Measurements from ENCODE around the gene C2CD4C. TPM values are rescaled to one million over a fixed set of nuclear protein-coding genes. Genes with fewer than 3 reads are reported as not detected.
"Not testable (repeated sequence)": the region's sequence is repeated elsewhere in the genome, so short reads cannot be mapped to it uniquely, and the experiment has no call there.

C2CD4C gene
- polyA plus RNA-seq, 1 donor, result 1.3 TPM

- DNase-seq, result not testable (repeated sequence)
Measured at GRCh38 chr19:380618-381219, 28.2 kb downstream of the C2CD4C start.

- no peak for DNase-seq
Measured at GRCh38 chr19:379796-380195, 29.2 kb downstream of the C2CD4C start.

GRCh38 chr19:378706-379105, 30.2 kb downstream of the C2CD4C start:
- DNase-seq, result no peak

GRCh38 chr19:377801-378581, 31.0 kb downstream of the C2CD4C start:
- no peak for DNase-seq

GRCh38 chr19:376111-376470, 32.9 kb downstream of the C2CD4C start:
- DNase-seq, result no peak

GRCh38 chr19:375395-376110, 33.4 kb downstream of the C2CD4C start:
- no peak for DNase-seq

- no peak for DNase-seq
Measured at GRCh38 chr19:374886-375235, 34.1 kb downstream of the C2CD4C start.

GRCh38 chr19:374183-374885, 34.6 kb downstream of the C2CD4C start:
- no peak for DNase-seq

GRCh38 chr19:373391-374182, 35.4 kb downstream of the C2CD4C start:
- no peak for DNase-seq

GRCh38 chr19:372306-372890, 36.5 kb downstream of the C2CD4C start:
- peak; percentile 78 for DNase-seq

- DNase-seq, result no peak
Measured at GRCh38 chr19:371501-372168, 37.3 kb downstream of the C2CD4C start.

- DNase-seq, result no peak
Measured at GRCh38 chr19:370641-371330, 38.2 kb downstream of the C2CD4C start.

GRCh38 chr19:369876-370275, 39.1 kb downstream of the C2CD4C start:
- DNase-seq, result no peak

- DNase-seq, result no peak
Measured at GRCh38 chr19:369256-369655, 39.7 kb downstream of the C2CD4C start.

- DNase-seq, result no peak
Measured at GRCh38 chr19:368630-369024, 40.3 kb downstream of the C2CD4C start.

- DNase-seq, result no peak
Measured at GRCh38 chr19:367963-368629, 40.9 kb downstream of the C2CD4C start.

- DNase-seq, result no peak
Measured at GRCh38 chr19:367561-367960, 41.4 kb downstream of the C2CD4C start.

GRCh38 chr19:366951-367350, 42.0 kb downstream of the C2CD4C start:
- DNase-seq, result no peak

GRCh38 chr19:366205-366783, 42.7 kb downstream of the C2CD4C start:
- DNase-seq, result no peak
